Progenitor cell of endocrine pancreas (in vitro differentiated cells): Measurements from ENCODE around the gene CFDP1. TPM values are rescaled to one million over a fixed set of nuclear protein-coding genes. Genes with fewer than 3 reads are reported as not detected.

Source experiments
- DNase-seq: peaks from one replicate; pipeline ENCODE4 v3.0.0; 2021; ENCODE audit warnings: low spot score; ENCODE audit not compliant: unreplicated experiment
- H3K27ac Mint-ChIP-seq: 2 replicates; pipeline ENCODE4 v1.8.0; 2021; ENCODE audit warnings: mild to moderate bottlenecking, moderate library complexity, mixed read lengths
- H3K27me3 Mint-ChIP-seq: 2 replicates; pipeline ENCODE4 v1.8.0; 2021; ENCODE audit warnings: mixed read lengths
- H3K36me3 Mint-ChIP-seq: 2 replicates; pipeline ENCODE4 v1.8.0; 2022; ENCODE audit warnings: mixed read lengths; ENCODE audit not compliant: insufficient read depth
- H3K4me1 Mint-ChIP-seq: 2 replicates; pipeline ENCODE4 v1.8.0; 2021; ENCODE audit warnings: low read depth, mixed read lengths
- H3K4me3 Mint-ChIP-seq: 2 replicates; pipeline ENCODE4 v1.8.0; 2021; ENCODE audit warnings: low read depth, mild to moderate bottlenecking, moderate library complexity, mixed read lengths
- H3K9me3 Mint-ChIP-seq: 2 replicates; pipeline ENCODE4 v1.8.0; 2021; ENCODE audit warnings: low read depth, mixed read lengths
- total RNA-seq: library from RNA; stranded (reverse); gene quantifications from 2 replicates; pipeline ENCODE4 v1.2.1, GENCODE V29; 2021
- TF ChIP-seq, protein P1 (sequence below): fragments of 200-600 bp; sonication (generic); IDR thresholded peaks from one replicate; pipeline ENCODE4 v1.5.0; 2021; ENCODE audit warnings: antibody characterized with exemption, mild to moderate bottlenecking; ENCODE audit not compliant: unreplicated experiment

The CFDP1 gene
- total RNA-seq, 1 donor from 2014 or later, result 94.6 TPM

DNA sequence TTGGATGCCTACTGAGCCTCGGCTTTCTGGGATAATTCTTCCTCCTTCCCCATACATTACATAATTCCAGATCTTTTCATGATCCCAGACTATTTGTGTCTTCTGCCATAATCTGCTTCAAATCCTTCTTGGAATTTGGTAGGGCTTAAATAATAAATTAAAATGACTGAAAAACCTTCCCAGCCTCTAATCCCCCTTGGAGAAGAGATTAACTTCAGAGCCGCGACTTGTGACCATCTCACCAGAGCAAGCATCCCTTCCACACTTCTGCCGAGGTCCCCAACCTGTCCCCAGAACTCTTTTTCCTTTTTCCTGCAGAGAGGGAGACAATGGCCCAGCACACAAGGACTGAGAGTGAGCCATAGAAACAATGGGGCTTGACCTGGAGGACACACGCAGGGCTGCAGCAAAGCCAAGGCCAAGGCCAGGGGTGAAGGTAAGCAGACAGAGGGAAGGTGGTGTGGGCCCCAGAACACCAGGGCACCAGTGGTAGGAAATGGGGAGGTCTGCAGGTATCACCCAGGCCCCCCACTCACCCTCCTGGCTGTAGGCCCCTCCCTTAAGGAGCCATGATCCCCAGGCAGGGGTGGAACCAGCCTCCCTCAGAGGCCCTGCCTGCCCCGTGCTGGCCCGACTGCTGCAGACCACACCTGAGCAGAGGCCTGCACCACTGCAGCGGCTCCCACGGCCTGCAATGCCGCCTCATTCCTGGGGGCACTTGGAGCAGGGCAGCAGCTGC is 172.3 kb downstream of the CFDP1 start:
- H3K27me3 Mint-ChIP-seq, result no peaks in the 10 kb centered on the region
- no peak overlapping the region for H3K4me3 Mint-ChIP-seq
- TF ChIP-seq, protein P1, sequence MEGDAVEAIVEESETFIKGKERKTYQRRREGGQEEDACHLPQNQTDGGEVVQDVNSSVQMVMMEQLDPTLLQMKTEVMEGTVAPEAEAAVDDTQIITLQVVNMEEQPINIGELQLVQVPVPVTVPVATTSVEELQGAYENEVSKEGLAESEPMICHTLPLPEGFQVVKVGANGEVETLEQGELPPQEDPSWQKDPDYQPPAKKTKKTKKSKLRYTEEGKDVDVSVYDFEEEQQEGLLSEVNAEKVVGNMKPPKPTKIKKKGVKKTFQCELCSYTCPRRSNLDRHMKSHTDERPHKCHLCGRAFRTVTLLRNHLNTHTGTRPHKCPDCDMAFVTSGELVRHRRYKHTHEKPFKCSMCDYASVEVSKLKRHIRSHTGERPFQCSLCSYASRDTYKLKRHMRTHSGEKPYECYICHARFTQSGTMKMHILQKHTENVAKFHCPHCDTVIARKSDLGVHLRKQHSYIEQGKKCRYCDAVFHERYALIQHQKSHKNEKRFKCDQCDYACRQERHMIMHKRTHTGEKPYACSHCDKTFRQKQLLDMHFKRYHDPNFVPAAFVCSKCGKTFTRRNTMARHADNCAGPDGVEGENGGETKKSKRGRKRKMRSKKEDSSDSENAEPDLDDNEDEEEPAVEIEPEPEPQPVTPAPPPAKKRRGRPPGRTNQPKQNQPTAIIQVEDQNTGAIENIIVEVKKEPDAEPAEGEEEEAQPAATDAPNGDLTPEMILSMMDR, result no peak
- H3K36me3 Mint-ChIP-seq, result no peaks in the 10 kb centered on the region
- no peak overlapping the region for H3K27ac Mint-ChIP-seq
- peaks cover 30% of the 10 kb centered on the region for H3K4me1 Mint-ChIP-seq
- DNase-seq, result peak; percentile 9
- no peaks in the 10 kb centered on the region for H3K9me3 Mint-ChIP-seq

GRCh38 chr16:75258807-75259141 is 174.5 kb downstream of the CFDP1 start:
- no peak for DNase-seq
- TF ChIP-seq, protein P1, result no peak
- H3K9me3 Mint-ChIP-seq, result no peaks in the 10 kb centered on the region
- H3K27ac Mint-ChIP-seq, result no peak overlapping the region
- peaks cover 22% of the 10 kb centered on the region for H3K4me1 Mint-ChIP-seq
- no peaks in the 10 kb centered on the region for H3K27me3 Mint-ChIP-seq
- no peaks in the 10 kb centered on the region for H3K36me3 Mint-ChIP-seq
- no peak overlapping the region for H3K4me3 Mint-ChIP-seq

DNA sequence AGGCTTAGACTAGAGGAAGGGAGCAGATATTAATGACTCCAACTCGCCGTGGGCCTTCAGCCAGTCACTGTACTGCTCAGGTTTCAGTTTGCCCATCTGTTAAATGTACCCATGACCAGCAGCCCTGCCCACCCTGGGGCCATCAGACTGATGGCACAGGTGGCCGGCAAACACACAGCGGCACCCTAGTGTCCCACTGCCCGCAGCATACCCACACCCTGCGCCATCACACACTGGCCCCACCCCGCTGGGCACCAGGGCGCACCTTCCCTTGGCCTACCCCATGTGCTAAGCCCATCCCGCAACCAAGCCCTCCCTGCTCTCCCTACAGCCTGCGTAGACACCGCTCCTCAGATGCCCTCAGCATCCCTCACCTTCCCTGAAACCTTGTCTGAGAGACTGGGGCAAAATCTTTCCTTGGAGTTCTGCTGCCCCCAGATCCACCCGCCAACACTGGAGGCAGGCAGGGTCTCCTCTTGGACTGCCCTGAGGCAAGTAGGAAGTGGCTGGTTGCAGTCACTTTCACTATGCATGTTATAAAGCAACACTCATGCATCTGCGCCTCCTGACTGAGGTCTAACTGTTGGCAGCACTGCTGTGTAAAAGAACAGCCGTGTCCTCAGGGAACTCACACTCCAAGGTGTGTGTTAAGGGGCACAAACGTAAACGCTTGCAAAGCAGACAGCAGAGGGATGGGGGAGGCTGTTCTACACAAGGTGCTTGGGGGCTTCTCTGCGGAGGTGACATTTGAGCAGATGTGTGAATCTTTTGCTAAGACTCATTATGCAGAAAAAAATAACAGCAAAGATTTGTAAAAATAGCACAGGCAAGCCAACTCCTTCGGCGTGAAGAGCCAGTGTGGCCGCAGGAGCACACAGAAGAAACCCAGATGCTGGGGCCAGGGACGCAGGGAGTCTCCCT is 175.2 kb downstream of the CFDP1 start:
- DNase-seq, result no peak
- Mint-ChIP-seq H3K4me3 (no peak overlapping the region), H3K27me3 (no peaks in the 10 kb centered on the region), H3K36me3 (no peaks in the 10 kb centered on the region), H3K4me1 (peaks cover 21% of the 10 kb centered on the region), H3K27ac (no peak overlapping the region), H3K9me3 (no peaks in the 10 kb centered on the region)
- TF ChIP-seq, protein P1, result no peak

DNA sequence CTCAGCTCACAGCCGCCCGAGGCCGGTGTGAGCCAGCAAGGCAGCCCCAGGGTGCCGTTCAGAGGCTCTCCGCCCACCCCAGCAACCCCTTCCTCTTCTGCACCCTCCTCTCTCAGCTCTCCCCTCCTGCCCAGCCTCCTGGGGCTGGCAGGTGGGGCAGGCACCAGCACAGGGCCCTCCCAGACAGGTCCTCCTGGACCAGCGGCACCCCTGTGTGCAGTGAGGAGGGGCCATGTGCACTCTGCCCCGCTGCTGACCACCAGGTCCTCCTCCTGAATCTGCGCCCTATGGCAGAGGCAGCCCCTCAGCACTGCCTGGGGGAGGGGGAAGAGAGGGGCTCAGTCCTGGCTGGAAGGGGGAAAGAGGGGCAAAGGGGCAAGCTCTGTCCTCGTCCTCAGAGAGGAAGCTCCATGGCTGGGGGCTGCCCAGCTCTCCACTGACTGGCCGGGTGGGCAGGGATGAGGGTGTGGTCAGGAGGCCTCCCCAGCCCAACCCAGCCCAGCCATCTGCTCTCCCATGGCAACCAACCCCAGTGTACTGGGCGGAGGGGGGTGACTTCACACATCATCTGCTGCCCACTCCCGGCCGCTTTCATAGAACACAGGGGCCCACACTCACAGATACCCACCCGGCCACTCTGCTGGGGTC is 176.5 kb downstream of the CFDP1 start:
- TF ChIP-seq, protein P1, result no peak
- Mint-ChIP-seq H3K27ac (peak overlapping the region; percentile 67), H3K4me3 (no peak overlapping the region), H3K9me3 (no peaks in the 10 kb centered on the region), H3K27me3 (no peaks in the 10 kb centered on the region), H3K4me1 (peaks cover 20% of the 10 kb centered on the region), H3K36me3 (no peaks in the 10 kb centered on the region)
- DNase-seq, result no peak

GRCh38 chr16:75256059-75256571 is 177.2 kb downstream of the CFDP1 start:
- Mint-ChIP-seq H3K9me3 (no peaks in the 10 kb centered on the region), H3K4me1 (peaks cover 21% of the 10 kb centered on the region), H3K27ac (no peak overlapping the region), H3K36me3 (no peaks in the 10 kb centered on the region), H3K4me3 (no peak overlapping the region), H3K27me3 (no peaks in the 10 kb centered on the region)
- TF ChIP-seq, protein P1, result no peak
- DNase-seq, result no peak
